PC-9 (cell line): ENCODE data around the gene PTPRG. TPM values are rescaled to one million over a fixed set of nuclear protein-coding genes. Genes with fewer than 3 reads are reported as not detected.

Experiments used
- BruUV-seq: library from RNA; stranded (reverse); fragments of 400-500 nt; replicated peaks from 2 replicates; lab custom pipeline; 2021; lab: Mats Ljungman, UMichigan
- CTCF ChIA-PET: fragments of 300-600 bp; sonication (Branson Sonifier 250); formaldehyde crosslinking; loops from one replicate; lab custom pipeline; 2022; ENCODE audit warnings: antibody characterized with exemption; lab: Charles Lee
- POLR2A ChIA-PET: fragments of 300-600 bp; sonication (Branson Sonifier 250); formaldehyde crosslinking; loops from one replicate; lab custom pipeline; 2022; ENCODE audit warnings: antibody characterized with exemption; ENCODE audit not compliant: unreplicated experiment; lab: Charles Lee
- DNase-seq, 2 experiments: peaks; one replicate each; pipeline versions ENCODE4 v3.0.0 to v3.0.0-alpha.2; 2015 to 2022; ENCODE audit warnings: mixed read lengths in 1 of 2
- H2AFZ ChIP-seq: fragments of 200-600 bp; sonication (generic); 2 replicates; pipeline ENCODE4 v1.8.1; 2017; ENCODE audit warnings: antibody characterized with exemption
- H3F3A ChIP-seq: fragments of 200-600 bp; sonication (generic); 2 replicates; pipeline ENCODE4 v1.8.1; 2017; ENCODE audit warnings: antibody characterized with exemption, mild to moderate bottlenecking, low read depth; ENCODE audit not compliant: insufficient read depth
- H3K27ac ChIP-seq: fragments of 200-600 bp; sonication (generic); 2 replicates; pipeline ENCODE4 v1.6.1; 2016; ENCODE audit warnings: mixed run types
- H3K27me3 ChIP-seq: fragments of 200-600 bp; sonication (generic); 2 replicates; pipeline ENCODE4 v1.6.1; 2016; ENCODE audit warnings: low read depth, mixed run types; ENCODE audit not compliant: insufficient read depth
- H3K36me3 ChIP-seq: fragments of 200-600 bp; sonication (generic); 2 replicates; pipeline ENCODE4 v1.6.1; 2016; ENCODE audit warnings: low read depth, mixed run types
- H3K4me1 ChIP-seq: fragments of 200-600 bp; sonication (generic); replicated peaks from 2 replicates; pipeline ENCODE4 v1.6.1; 2016; ENCODE audit warnings: mixed run types; ENCODE audit not compliant: insufficient read depth
- H3K4me2 ChIP-seq: fragments of 200-600 bp; sonication (generic); 2 replicates; pipeline ENCODE4 v1.6.1; 2017; ENCODE audit warnings: mixed run types
- H3K4me3 ChIP-seq: fragments of 200-600 bp; sonication (generic); 2 replicates; pipeline ENCODE4 v1.6.1; 2016; ENCODE audit warnings: mixed run types
- H3K79me2 ChIP-seq: fragments of 200-600 bp; sonication (generic); 2 replicates; pipeline ENCODE4 v1.6.1; 2017; ENCODE audit warnings: low read depth, mixed run types
- H3K9me2 ChIP-seq: fragments of 200-600 bp; sonication (generic); 2 replicates; pipeline ENCODE4 v1.8.1; 2017; ENCODE audit warnings: mild to moderate bottlenecking; ENCODE audit not compliant: insufficient read depth
- H3K9me3 ChIP-seq: fragments of 200-600 bp; sonication (generic); 2 replicates; pipeline ENCODE4 v1.8.1; 2016; ENCODE audit warnings: low read depth; ENCODE audit not compliant: insufficient read depth
- H4K20me1 ChIP-seq: fragments of 200-600 bp; sonication (generic); 2 replicates; pipeline ENCODE4 v1.8.1; 2017; ENCODE audit not compliant: insufficient read depth
- CTCF ChIP-seq: fragments of 200-600 bp; sonication (generic); conservative IDR thresholded peaks from 2 replicates; pipeline ENCODE4 v1.6.1; 2017; ENCODE audit warnings: mixed run types, antibody characterized with exemption, mild to moderate bottlenecking, moderate library complexity
- EZH2 ChIP-seq: fragments of 200-600 bp; sonication (generic); IDR thresholded peaks from 2 replicates; pipeline ENCODE4 v1.8.0; 2017; ENCODE audit warnings: antibody characterized with exemption, low read depth
- intact Hi-C: fragments of 100-400 bp; cut with micrococcal nuclease; formaldehyde crosslinking; loops from one replicate; pipeline ENCODE4 v1.10.0; 2022; ENCODE audit not compliant: unreplicated experiment
- total RNA-seq: library from RNA; stranded (reverse); gene quantifications from 2 replicates; pipeline ENCODE4 v1.2.3, GENCODE V29; 2021

The PTPRG gene
- total RNA-seq, 1 experiment from 2014 or later, result 32.9 TPM

GRCh38 chr3:62052331-62052730, 491.0 kb downstream of the PTPRG start:
- no peak for TF ChIP-seq EZH2
- TF ChIP-seq CTCF, result no peak
- Histone ChIP-seq H2AFZ (no peak overlapping the region), H3K36me3 (no peaks in the 10 kb centered on the region), H3K79me2 (no peaks in the 10 kb centered on the region), H4K20me1 (no peaks in the 10 kb centered on the region; the same call in 1 of the 2 replicates), H3K9me2 (no peaks in the 10 kb centered on the region), H3F3A (no peaks in the 10 kb centered on the region), H3K4me3 (no peak overlapping the region), H3K4me1 (no peaks in the 10 kb centered on the region), H3K9me3 (no peaks in the 10 kb centered on the region), H3K27ac (no peak overlapping the region), H3K4me2 (no peak overlapping the region), H3K27me3 (no peaks in the 10 kb centered on the region)
- intact Hi-C loops, result no loop called here
- no TSS peak for BruUV-seq
- ChIA-PET CTCF (interaction anchor here (0.9 kb wide), 1 partner anchor 135 kb away, joined by 3 read pairs; no protein-coding TSS in a partner anchor), POLR2A (no interaction called here)
- no peak for DNase-seq

- H3K4me2 ChIP-seq, result no peak overlapping the region
- TF ChIP-seq CTCF (no peak), EZH2 (no peak)
- no peak overlapping the region for H2AFZ ChIP-seq
- intact Hi-C loops, result no loop called here
- no peaks in the 10 kb centered on the region for H3K27me3 ChIP-seq
- no peaks in the 10 kb centered on the region for H3K36me3 ChIP-seq
- no peak for DNase-seq
- H3K9me3 ChIP-seq, result no peaks in the 10 kb centered on the region
- no peaks in the 10 kb centered on the region for H3K9me2 ChIP-seq
- CTCF ChIA-PET, result no interaction called here
- H4K20me1 ChIP-seq, result no peaks in the 10 kb centered on the region; the same call in 1 of the 2 replicates
- H3K79me2 ChIP-seq, result no peaks in the 10 kb centered on the region
- H3K27ac ChIP-seq, result no peak overlapping the region
- BruUV-seq, result no TSS peak
- no peaks in the 10 kb centered on the region for H3F3A ChIP-seq
- POLR2A ChIA-PET, result no interaction called here
- H3K4me1 ChIP-seq, result no peaks in the 10 kb centered on the region
- H3K4me3 ChIP-seq, result no peak overlapping the region
Measured at GRCh38 chr3:62056658-62057057, 495.3 kb downstream of the PTPRG start.

- POLR2A ChIA-PET, result no interaction called here
- no peak overlapping the region for H2AFZ ChIP-seq
- no peaks in the 10 kb centered on the region for H3K9me3 ChIP-seq
- no peaks in the 10 kb centered on the region for H3K9me2 ChIP-seq
- intact Hi-C loops, result no loop called here
- no peaks in the 10 kb centered on the region for H4K20me1 ChIP-seq
- H3K36me3 ChIP-seq, result no peaks in the 10 kb centered on the region
- no peak overlapping the region for H3K4me2 ChIP-seq
- no peaks in the 10 kb centered on the region for H3F3A ChIP-seq
- DNase-seq, result no peak
- TF ChIP-seq CTCF, result no peak
- no peak for TF ChIP-seq EZH2
- no peak overlapping the region for H3K27ac ChIP-seq
- CTCF ChIA-PET, result interaction anchor here (0.6 kb wide), 1 partner anchor 21 kb away, joined by 3 read pairs; no protein-coding TSS in a partner anchor
- BruUV-seq, result no TSS peak
- no peaks in the 10 kb centered on the region for H3K4me1 ChIP-seq
- no peak overlapping the region for H3K4me3 ChIP-seq
- no peaks in the 10 kb centered on the region for H3K79me2 ChIP-seq
- no peaks in the 10 kb centered on the region for H3K27me3 ChIP-seq
Measured at GRCh38 chr3:62057339-62058047, 496.1 kb downstream of the PTPRG start.
